Upper lobe of left lung (tissue), 6 donors: Measurements from ENCODE around the gene NDUFV2. TPM values are rescaled to one million over a fixed set of nuclear protein-coding genes. Genes with fewer than 3 reads are reported as not detected.

ENCODE experiments used
- ATAC-seq, 2 donors: fragments of 200-7000 bp; cut with Tn5 transposase; one replicate each; pipeline ENCODE4 v1.9.1; 2022; ENCODE audit warnings: mild to moderate bottlenecking in 2 of 2, moderate library complexity in 2 of 2; ENCODE audit not compliant: low FRiP score in 2 of 2
- DNase-seq, 2 donors: peaks; one replicate each; pipeline ENCODE4 v3.0.0-alpha.2; 2019 to 2020
- H3K27ac ChIP-seq, 4 donors: fragments of 200-600 bp; sonication (generic); one replicate each; pipeline ENCODE4 v1.5.1; 2016 to 2019
- H3K27me3 ChIP-seq, 4 donors: fragments of 200-600 bp; sonication (generic); one replicate each; pipeline ENCODE4 v1.5.1; 2017 to 2019
- H3K36me3 ChIP-seq, 4 donors: fragments of 200-600 bp; sonication (generic); one replicate each; pipeline ENCODE4 v1.5.1; 2016 to 2019
- H3K4me1 ChIP-seq, 4 donors: fragments of 200-600 bp; sonication (generic); one replicate each; pipeline ENCODE4 v1.5.1; 2018 to 2019
- H3K4me3 ChIP-seq, 4 donors: fragments of 200-600 bp; sonication (generic); one replicate each; pipeline ENCODE4 v1.5.1; 2017 to 2019; ENCODE audit warnings: mild to moderate bottlenecking in 2 of 4, moderate library complexity in 1 of 4
- H3K9me3 ChIP-seq, 4 donors: fragments of 200-600 bp; sonication (generic); one replicate each; pipeline ENCODE4 v1.5.1; 2018 to 2019
- CTCF ChIP-seq, 6 experiments: fragments of 450-650 bp in 4 of 6; fragments of 200-600 bp in 2 of 6; sonication (generic) in 2 of 6; IDR thresholded peaks; one replicate each; pipeline ENCODE4 v1.5.1; 2016 to 2019; ENCODE audit warnings: antibody characterized with exemption in 6 of 6
- EP300 ChIP-seq, 4 donors: sonication (generic); formaldehyde crosslinking; IDR thresholded peaks; one replicate each; pipeline ENCODE4 v1.5.1; 2017; ENCODE audit warnings: antibody characterized with exemption in 4 of 4, control low read depth in 2 of 4
- POLR2A ChIP-seq, 4 donors: fragments of 450-650 bp; IDR thresholded peaks; one replicate each; pipeline ENCODE4 v1.5.1; 2016 to 2017; ENCODE audit warnings: antibody characterized with exemption in 4 of 4, mild to moderate bottlenecking in 2 of 4
- POLR2AphosphoS5 ChIP-seq, 2 donors: sonication (generic); formaldehyde crosslinking; IDR thresholded peaks; one replicate each; pipeline ENCODE4 v1.5.1; 2017; ENCODE audit warnings: antibody characterized with exemption in 2 of 2
- WGBS, 2 donors: methylation state at CpG; one replicate each; pipeline ENCODE4 v1.1.5; 2017 to 2018; 5-methylcytosine and 5-hydroxymethylcytosine counted together
- total RNA-seq, 6 donors: library from RNA; depleted of rRNA in 4 of 6; stranded (reverse); fragments of >200 nt in 4 of 6; gene quantifications; one replicate each; pipeline versions ENCODE4 v1.1.0 to v1.2.1, GENCODE V29; 2016 to 2021
- donor health status: DM: no; HTN: no; CAD: no; lungs with moderate emphysema.
- donor health status: DM: no; HTN: yes; CAD: no; lungs with severe emphysema.

NDUFV2 gene
- total RNA-seq, 6 donors from 2014 or later = 45.3 to 154 (median 113) TPM

DNA sequence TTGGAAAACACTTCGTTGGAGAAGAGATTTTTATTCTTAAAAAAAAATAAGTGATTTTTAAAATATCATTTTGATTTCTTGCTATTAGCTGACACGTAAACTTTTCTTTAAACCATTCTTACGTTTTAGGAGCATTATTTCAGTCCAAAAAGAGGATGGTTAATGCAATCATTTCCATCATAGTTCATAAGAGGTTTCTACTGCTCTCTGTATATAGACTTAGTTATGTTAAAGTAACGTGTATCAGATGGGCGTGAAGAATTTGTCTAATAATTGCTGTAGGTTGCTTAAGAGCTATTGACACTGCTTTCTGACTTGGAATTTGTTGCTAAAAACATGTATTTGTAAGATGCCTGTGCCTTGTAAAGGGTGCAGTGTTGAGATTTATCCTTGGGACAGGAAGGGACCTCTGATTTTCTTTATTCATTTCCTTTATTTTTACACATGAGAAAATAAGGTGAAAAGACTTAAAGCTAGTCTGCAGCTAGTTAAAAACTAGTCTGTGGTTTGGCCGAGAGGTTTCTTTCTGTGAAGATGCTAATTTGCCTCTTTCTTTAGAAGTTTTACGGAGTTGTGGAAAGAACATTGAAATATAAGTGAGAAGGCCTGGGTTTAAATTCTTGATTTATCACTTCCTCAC is 37.0 kb downstream of the NDUFV2 start:
- ATAC-seq = no peak
- Histone ChIP-seq H3K4me3 (peak overlapping the region in 2 of 4 donors; percentile 81 to 83), H3K27me3 (no peaks in the 10 kb centered on the region), H3K4me1 (peaks cover 55 to 72% (median 60%) of the 10 kb centered on the region in 4 donors), H3K36me3 (no peaks in the 10 kb centered on the region), H3K27ac (peak overlapping the region; percentile 28 to 100 (median 98)), H3K9me3 (no peaks in the 10 kb centered on the region)
- 42 to 66% methylated on average over 7 of the region's 7 CpGs for WGBS, 2 donors
- TF ChIP-seq EP300 (IDR thresholded peaks at IDR 0.05) (no peak), POLR2AphosphoS5 (IDR thresholded peaks at IDR 0.05) (no peak), CTCF (IDR thresholded peaks at IDR 0.05) (no peak), POLR2A (IDR thresholded peaks at IDR 0.05) (no peak)
- no peak for DNase-seq

GRCh38 chr18:9140381-9140780 is 37.9 kb downstream of the NDUFV2 start:
- Histone ChIP-seq H3K27me3 (no peaks in the 10 kb centered on the region), H3K36me3 (no peaks in the 10 kb centered on the region), H3K4me3 (peak overlapping the region in 1 of 4 donors; percentile 83), H3K4me1 (peaks cover 55 to 73% (median 62%) of the 10 kb centered on the region in 4 donors), H3K27ac (peak overlapping the region in 2 of 4 donors; percentile 98 to 100), H3K9me3 (no peaks in the 10 kb centered on the region)
- 35 to 44% methylated on average over 2 of the region's 2 CpGs for WGBS, 2 donors
- no peak for TF ChIP-seq POLR2AphosphoS5 (IDR thresholded peaks at IDR 0.05)
- no peak for TF ChIP-seq CTCF (IDR thresholded peaks at IDR 0.05)
- TF ChIP-seq EP300 (IDR thresholded peaks at IDR 0.05) = no peak
- no peak for TF ChIP-seq POLR2A (IDR thresholded peaks at IDR 0.05)
- DNase-seq = no peak
- no peak for ATAC-seq

DNA sequence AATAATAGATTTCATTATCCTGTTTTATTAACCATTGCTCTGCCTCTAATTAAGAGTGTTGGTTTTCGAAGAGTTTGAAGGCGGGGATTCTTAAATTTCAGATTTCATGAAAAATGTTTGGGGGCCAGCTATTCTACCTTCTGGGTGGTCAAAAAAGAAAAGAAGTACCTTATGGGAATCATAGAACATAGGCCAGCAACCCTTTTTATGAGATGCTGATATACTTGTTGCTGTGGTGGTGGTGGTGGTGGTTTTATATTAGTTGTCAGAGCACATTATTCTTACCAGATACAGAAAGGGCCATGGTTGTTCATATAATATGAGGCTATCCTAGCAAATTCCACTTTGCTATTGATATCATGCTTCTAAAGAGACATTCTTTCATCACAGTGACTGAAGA is 38.5 kb downstream of the NDUFV2 start:
- DNase-seq (no peak), ATAC-seq (no peak)
- Histone ChIP-seq H3K9me3 (no peaks in the 10 kb centered on the region), H3K36me3 (no peaks in the 10 kb centered on the region), H3K4me1 (peaks cover 57 to 74% (median 63%) of the 10 kb centered on the region in 4 donors), H3K27ac (peak overlapping the region in 2 of 4 donors; percentile 17 to 100), H3K4me3 (no peak overlapping the region), H3K27me3 (no peaks in the 10 kb centered on the region)
- TF ChIP-seq EP300 (IDR thresholded peaks at IDR 0.05) (no peak), POLR2AphosphoS5 (IDR thresholded peaks at IDR 0.05) (no peak), POLR2A (IDR thresholded peaks at IDR 0.05) (no peak), CTCF (IDR thresholded peaks at IDR 0.05) (no peak)
- 93 to 97% methylated on average over 2 of the region's 2 CpGs for WGBS, 2 donors

GRCh38 chr18:9146224-9146623 is 43.7 kb downstream of the NDUFV2 start:
- Histone ChIP-seq H3K27ac (no peak overlapping the region), H3K9me3 (no peaks in the 10 kb centered on the region), H3K4me3 (no peak overlapping the region), H3K27me3 (no peaks in the 10 kb centered on the region), H3K4me1 (peaks cover 68 to 92% (median 73%) of the 10 kb centered on the region in 4 donors), H3K36me3 (no peaks in the 10 kb centered on the region)
- TF ChIP-seq CTCF (IDR thresholded peaks at IDR 0.05) = no peak
- TF ChIP-seq POLR2AphosphoS5 (IDR thresholded peaks at IDR 0.05) = no peak
- TF ChIP-seq POLR2A (IDR thresholded peaks at IDR 0.05) = no peak
- no peak for TF ChIP-seq EP300 (IDR thresholded peaks at IDR 0.05)
- 88 to 94% methylated on average over 1 of the region's 1 CpG for WGBS, 2 donors
- ATAC-seq (no peak), DNase-seq (no peak)
